Activated CD8-positive, alpha-beta memory T cell treated with anti-CD3 and anti-CD28 coated beads for 1 hour (primary cell): ENCODE measurements around the gene TFCP2.

ENCODE experiments used
- DNase-seq, 2 donors: peaks; one replicate each; pipeline ENCODE4 v3.0.0-alpha.2; 2020; ENCODE audit warnings: low read depth in 1 of 2; ENCODE audit errors: extremely low read depth in 1 of 2

Gene TFCP2

GRCh38 chr12:51160814-51161459 lies 12.0 kb downstream of the TFCP2 start:
- DNase-seq: no peak

GRCh38 chr12:51156245-51156765 lies 16.6 kb downstream of the TFCP2 start:
- DNase-seq: no peak

GRCh38 chr12:51152953-51153352 lies 20.0 kb downstream of the TFCP2 start:
- DNase-seq: no peak

GRCh38 chr12:51150777-51151176 lies 22.2 kb downstream of the TFCP2 start:
- no peak for DNase-seq

GRCh38 chr12:51147309-51147708 lies 25.6 kb downstream of the TFCP2 start:
- no peak for DNase-seq

GRCh38 chr12:51139292-51139844 lies 33.6 kb downstream of the TFCP2 start:
- no peak for DNase-seq

- DNase-seq: no peak
Observed at GRCh38 chr12:51132693-51133092, 40.2 kb downstream of the TFCP2 start.

- no peak for DNase-seq
Observed at GRCh38 chr12:51131745-51132521, 41.0 kb downstream of the TFCP2 start.

GRCh38 chr12:51128919-51129318 lies 44.0 kb downstream of the TFCP2 start:
- no peak for DNase-seq

- DNase-seq: no peak
Observed at GRCh38 chr12:51127050-51127729, 45.7 kb downstream of the TFCP2 start.

- DNase-seq: no peak
Observed at GRCh38 chr12:51126297-51126696, 46.6 kb downstream of the TFCP2 start.

GRCh38 chr12:51124504-51124903 lies 48.4 kb downstream of the TFCP2 start:
- DNase-seq: no peak

GRCh38 chr12:51122844-51123243 lies 50.1 kb downstream of the TFCP2 start:
- no peak for DNase-seq

GRCh38 chr12:51118706-51119105 lies 54.2 kb downstream of the TFCP2 start:
- DNase-seq: no peak

- DNase-seq: no peak
Observed at GRCh38 chr12:51115533-51115932, 57.4 kb downstream of the TFCP2 start.

- no peak for DNase-seq
Observed at GRCh38 chr12:51108136-51108535, 64.8 kb downstream of the TFCP2 start.

GRCh38 chr12:51103977-51104376 lies 69.0 kb downstream of the TFCP2 start:
- DNase-seq: no peak

GRCh38 chr12:51098611-51099010 lies 74.3 kb downstream of the TFCP2 start:
- no peak for DNase-seq

- no peak for DNase-seq
Observed at GRCh38 chr12:51090705-51091229, 82.2 kb downstream of the TFCP2 start.

- DNase-seq: no peak
Observed at GRCh38 chr12:51087818-51088217, 85.1 kb downstream of the TFCP2 start.

GRCh38 chr12:51086933-51087332 lies 86.0 kb downstream of the TFCP2 start:
- no peak for DNase-seq
